ENCODE measurements around the gene FYN.

DNA sequence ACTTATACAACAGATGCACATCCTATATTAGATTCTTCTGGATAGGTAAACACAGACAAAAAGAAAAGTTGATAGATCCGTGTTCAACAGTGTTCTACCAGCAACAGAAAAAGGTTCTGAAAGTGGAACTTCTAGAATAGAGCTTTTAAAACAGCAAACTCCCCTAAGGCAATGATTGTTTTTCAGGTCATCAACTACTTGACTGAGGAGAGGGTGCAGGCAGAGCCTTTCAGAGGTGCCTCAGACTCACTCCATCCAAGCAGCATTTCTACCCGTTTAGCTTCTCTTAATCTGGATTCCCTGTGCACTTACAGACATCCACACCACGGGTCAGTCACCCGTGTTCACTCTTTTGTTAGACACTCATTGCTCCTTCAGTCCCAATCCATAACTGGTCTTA lies 28.9 kb downstream of the FYN start:
- no peak for TF ChIP-seq BRCA1 (IDR thresholded peaks at IDR 0.05; ENCODE audit: low read depth, low read length)
- TF ChIP-seq, protein P1, sequence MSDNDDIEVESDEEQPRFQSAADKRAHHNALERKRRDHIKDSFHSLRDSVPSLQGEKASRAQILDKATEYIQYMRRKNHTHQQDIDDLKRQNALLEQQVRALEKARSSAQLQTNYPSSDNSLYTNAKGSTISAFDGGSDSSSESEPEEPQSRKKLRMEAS (IDR thresholded peaks at IDR 0.05) = no peak
- no peak for TF ChIP-seq JUND (IDR thresholded peaks at IDR 0.05; ENCODE audit: low read length)
- TF ChIP-seq, protein P2, sequence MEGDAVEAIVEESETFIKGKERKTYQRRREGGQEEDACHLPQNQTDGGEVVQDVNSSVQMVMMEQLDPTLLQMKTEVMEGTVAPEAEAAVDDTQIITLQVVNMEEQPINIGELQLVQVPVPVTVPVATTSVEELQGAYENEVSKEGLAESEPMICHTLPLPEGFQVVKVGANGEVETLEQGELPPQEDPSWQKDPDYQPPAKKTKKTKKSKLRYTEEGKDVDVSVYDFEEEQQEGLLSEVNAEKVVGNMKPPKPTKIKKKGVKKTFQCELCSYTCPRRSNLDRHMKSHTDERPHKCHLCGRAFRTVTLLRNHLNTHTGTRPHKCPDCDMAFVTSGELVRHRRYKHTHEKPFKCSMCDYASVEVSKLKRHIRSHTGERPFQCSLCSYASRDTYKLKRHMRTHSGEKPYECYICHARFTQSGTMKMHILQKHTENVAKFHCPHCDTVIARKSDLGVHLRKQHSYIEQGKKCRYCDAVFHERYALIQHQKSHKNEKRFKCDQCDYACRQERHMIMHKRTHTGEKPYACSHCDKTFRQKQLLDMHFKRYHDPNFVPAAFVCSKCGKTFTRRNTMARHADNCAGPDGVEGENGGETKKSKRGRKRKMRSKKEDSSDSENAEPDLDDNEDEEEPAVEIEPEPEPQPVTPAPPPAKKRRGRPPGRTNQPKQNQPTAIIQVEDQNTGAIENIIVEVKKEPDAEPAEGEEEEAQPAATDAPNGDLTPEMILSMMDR (IDR thresholded peaks at IDR 0.05; ENCODE audit: control extremely low read depth in 1 of 3, insufficient read depth in 1 of 3, low read depth in 1 of 3, low read length in 3 of 3) = no peak
- TF ChIP-seq TEAD4 (IDR thresholded peaks at IDR 0.05; ENCODE audit: low read depth, low read length) = no peak
- TF ChIP-seq YY1 (IDR thresholded peaks at IDR 0.05; ENCODE audit: low read depth, low read length) = no peak
